ENCODE results near the gene GP1BB.

GRCh38 chr22:19748139-19748538 lies 24.8 kb downstream of the GP1BB start:
- no peak for TF ChIP-seq CTCF (IDR thresholded peaks at IDR 0.05)
- no peak for TF ChIP-seq POLR2AphosphoS5 (IDR thresholded peaks at IDR 0.05)
- TF ChIP-seq EP300 (IDR thresholded peaks at IDR 0.05) = no peak
- no peak for TF ChIP-seq POLR2A (IDR thresholded peaks at IDR 0.05)
